ENCODE results near the gene DVL3. TPM values are rescaled to one million over a fixed set of nuclear protein-coding genes. Genes with fewer than 3 reads are reported as not detected.

DVL3 gene
- total RNA-seq, 2 experiments from 2014 or later = 38.5 to 65.6 TPM

DNA sequence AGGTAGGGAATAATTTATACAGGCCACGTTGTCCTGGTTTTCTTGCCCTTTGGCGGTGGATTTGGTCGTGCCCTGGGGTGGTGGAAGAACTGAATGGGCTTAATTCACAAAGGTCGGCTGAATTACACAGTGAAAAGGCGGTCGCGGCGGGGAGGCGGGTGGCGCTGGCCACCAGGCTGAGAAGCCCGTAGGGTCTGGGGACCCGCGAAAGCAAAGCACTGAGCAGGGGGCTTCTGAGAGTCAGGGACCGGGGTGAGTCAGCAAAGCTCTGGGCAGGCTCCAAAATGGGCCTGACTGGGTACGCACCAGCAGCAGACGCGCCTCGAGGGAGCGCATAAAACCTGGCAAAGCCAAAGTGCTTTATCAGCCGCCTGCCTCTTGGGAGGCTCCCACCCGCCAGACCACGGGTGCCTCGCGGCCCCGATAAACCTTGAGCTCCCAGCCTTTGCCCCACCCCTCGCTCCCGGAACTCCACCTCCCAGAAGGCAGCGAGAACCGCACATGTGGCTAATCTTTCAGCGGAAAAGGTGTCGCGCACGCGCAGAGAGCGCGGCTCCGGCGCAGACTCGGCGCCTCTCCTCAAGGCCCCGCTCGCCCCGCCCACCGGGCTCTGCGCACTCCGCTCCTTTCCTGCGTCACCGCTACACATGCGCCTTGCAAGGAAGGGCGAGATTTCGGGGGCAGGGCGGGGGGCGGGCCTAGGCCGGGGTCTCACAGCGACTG is 30.4 kb downstream of the DVL3 start:
- Histone ChIP-seq H3K9me3 (ENCODE audit: low read length) (no peaks in the 10 kb centered on the region), H3K36me3 (ENCODE audit: insufficient read depth, low read length) (peaks cover 73% of the 10 kb centered on the region), H2AFZ (ENCODE audit: low read length) (peak overlapping the region; percentile 75), H3K4me1 (ENCODE audit: insufficient read depth, low read length, poor library complexity, severe bottlenecking) (peaks cover 16% of the 10 kb centered on the region), H3K4me3 (ENCODE audit: low read depth, low read length, poor library complexity, severe bottlenecking) (peak overlapping the region; percentile 97), H3K4me2 (ENCODE audit: low read length) (peak overlapping the region; percentile 88), H3K79me2 (ENCODE audit: insufficient read depth, low read depth, low read length) (peaks cover 23% of the 10 kb centered on the region), H3K27ac (ENCODE audit: low read depth, low read length, poor library complexity, severe bottlenecking) (peak overlapping the region; percentile 43), H3K9me2 (ENCODE audit: insufficient read depth, low read length) (no peaks in the 10 kb centered on the region), H4K20me1 (ENCODE audit: insufficient read depth, low read length) (peaks cover 7% of the 10 kb centered on the region; the same call in 1 of the 2 replicates)
- BruUV-seq (replicated peaks) = TSS peak; percentile 93
- CTCF ChIA-PET (ENCODE audit: unreplicated experiment) = no interaction called here
- peak; percentile 99 for DNase-seq (ENCODE audit: low spot score)
- POLR2A ChIA-PET = interaction anchor here (0.6 to 2.5 kb wide), 8 partner anchors 9 to 114 kb away, joined by 3 to 20 read pairs (median 4); partner anchors contain the start of gene DVL3
- TF ChIP-seq, protein P1, sequence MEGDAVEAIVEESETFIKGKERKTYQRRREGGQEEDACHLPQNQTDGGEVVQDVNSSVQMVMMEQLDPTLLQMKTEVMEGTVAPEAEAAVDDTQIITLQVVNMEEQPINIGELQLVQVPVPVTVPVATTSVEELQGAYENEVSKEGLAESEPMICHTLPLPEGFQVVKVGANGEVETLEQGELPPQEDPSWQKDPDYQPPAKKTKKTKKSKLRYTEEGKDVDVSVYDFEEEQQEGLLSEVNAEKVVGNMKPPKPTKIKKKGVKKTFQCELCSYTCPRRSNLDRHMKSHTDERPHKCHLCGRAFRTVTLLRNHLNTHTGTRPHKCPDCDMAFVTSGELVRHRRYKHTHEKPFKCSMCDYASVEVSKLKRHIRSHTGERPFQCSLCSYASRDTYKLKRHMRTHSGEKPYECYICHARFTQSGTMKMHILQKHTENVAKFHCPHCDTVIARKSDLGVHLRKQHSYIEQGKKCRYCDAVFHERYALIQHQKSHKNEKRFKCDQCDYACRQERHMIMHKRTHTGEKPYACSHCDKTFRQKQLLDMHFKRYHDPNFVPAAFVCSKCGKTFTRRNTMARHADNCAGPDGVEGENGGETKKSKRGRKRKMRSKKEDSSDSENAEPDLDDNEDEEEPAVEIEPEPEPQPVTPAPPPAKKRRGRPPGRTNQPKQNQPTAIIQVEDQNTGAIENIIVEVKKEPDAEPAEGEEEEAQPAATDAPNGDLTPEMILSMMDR (conservative IDR thresholded peaks at IDR 0.05; ENCODE audit: low read length) = no peak
- no peak for TF ChIP-seq EZH2phosphoT487 (IDR thresholded peaks at IDR 0.05; ENCODE audit: borderline replicate concordance, low read depth, low read length)
- intact Hi-C loops (cut with micrococcal nuclease; ENCODE audit: unreplicated experiment) = loop anchor here (1.0 to 5.0 kb wide), 3 partner anchors 11 to 62 kb away; partner anchors contain the start of genes ALG3, AP2M1, EEF1AKMT4 and EIF2B5

DNA sequence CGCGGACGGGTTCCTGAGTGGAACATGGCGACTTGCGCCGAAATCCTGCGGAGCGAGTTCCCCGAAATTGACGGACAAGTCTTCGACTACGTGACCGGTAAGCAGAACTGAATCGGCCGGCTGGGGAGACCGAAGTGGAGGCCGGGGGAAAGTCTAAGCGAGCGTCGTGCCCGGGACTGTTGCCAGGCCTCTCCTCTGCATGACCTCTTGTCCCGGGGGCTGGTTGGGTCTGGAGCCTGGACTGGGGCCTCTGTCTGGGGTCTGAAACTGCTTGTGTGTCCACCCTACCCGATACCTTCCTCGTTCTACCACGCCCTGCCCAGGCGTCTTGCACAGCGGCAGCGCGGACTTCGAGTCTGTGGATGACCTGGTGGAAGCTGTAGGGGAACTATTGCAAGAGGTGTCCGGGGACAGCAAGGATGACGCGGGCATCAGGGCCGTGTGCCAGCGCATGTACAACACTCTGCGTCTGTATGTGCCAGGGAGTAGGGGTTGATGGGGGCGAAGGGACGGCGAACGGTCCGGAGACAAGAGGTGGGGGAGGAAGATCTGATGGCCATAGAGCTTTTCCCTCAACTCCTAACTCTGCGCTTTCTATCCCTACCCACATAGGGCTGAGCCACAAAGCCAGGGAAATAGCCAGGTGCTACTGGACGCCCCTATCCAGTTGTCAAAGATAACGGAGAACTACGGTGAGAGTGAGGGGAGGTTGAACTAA is 31.2 kb downstream of the DVL3 start, which contains the start of gene ABCF3:
TSS of gene ABCF3 (plus strand) at position 16 of the 718 bp plus-strand sequence. CDS start at position 25, 9 bp downstream.
- POLR2A ChIA-PET = interaction anchor here (0.6 to 2.5 kb wide), 10 partner anchors 8 to 113 kb away, joined by 3 to 20 read pairs (median 4); partner anchors contain the start of gene DVL3
- CTCF ChIA-PET (ENCODE audit: unreplicated experiment) = interaction anchor here (0.6 kb wide), 1 partner anchor 77 kb away, joined by 5 read pairs; no protein-coding TSS in a partner anchor
- TF ChIP-seq, protein P1 (conservative IDR thresholded peaks at IDR 0.05; ENCODE audit: low read length) = no peak
- TF ChIP-seq EZH2phosphoT487 (IDR thresholded peaks at IDR 0.05; ENCODE audit: borderline replicate concordance, low read depth, low read length) = no peak
- Histone ChIP-seq H3K36me3 (ENCODE audit: insufficient read depth, low read length) (peaks cover 73% of the 10 kb centered on the region), H3K27ac (ENCODE audit: low read depth, low read length, poor library complexity, severe bottlenecking) (peak within 1 kb of the TSS; percentile 43), H3K4me3 (ENCODE audit: low read depth, low read length, poor library complexity, severe bottlenecking) (peak within 1 kb of the TSS; percentile 97), H3K79me2 (ENCODE audit: insufficient read depth, low read depth, low read length) (peaks cover 23% of the 10 kb centered on the region), H3K9me3 (ENCODE audit: low read length) (no peaks in the 10 kb centered on the region), H3K4me1 (ENCODE audit: insufficient read depth, low read length, poor library complexity, severe bottlenecking) (peaks cover 16% of the 10 kb centered on the region), H4K20me1 (ENCODE audit: insufficient read depth, low read length) (peaks cover 7% of the 10 kb centered on the region; the same call in 1 of the 2 replicates), H3K4me2 (ENCODE audit: low read length) (peak within 1 kb of the TSS; percentile 88), H2AFZ (ENCODE audit: low read length) (peak within 1 kb of the TSS; percentile 75), H3K9me2 (ENCODE audit: insufficient read depth, low read length) (no peaks in the 10 kb centered on the region)
- DNase-seq (ENCODE audit: low spot score) = peak; percentile 28
- intact Hi-C loops (cut with micrococcal nuclease; ENCODE audit: unreplicated experiment) = loop anchor here (2.0 to 5.0 kb wide), 2 partner anchors 52 to 61 kb away; partner anchors contain the start of genes ALG3, EEF1AKMT4 and EIF2B5
- no TSS peak for BruUV-seq (replicated peaks)

Measured in OCI-LY7 (cell line).